H9 (cell line): ENCODE data around the gene SLC34A1. TPM values are rescaled to one million over a fixed set of nuclear protein-coding genes. Genes with fewer than 3 reads are reported as not detected.

Experiments used
- DNase-seq: peaks from one replicate; pipeline ENCODE4 v3.0.0-alpha.2; 2017
- H2AFZ ChIP-seq: one replicate; pipeline ENCODE4 v1.6.1; 2013; ENCODE audit warnings: mild to moderate bottlenecking, low read length, control low read depth, moderate library complexity
- H2AK5ac ChIP-seq: 2 replicates; pipeline ENCODE4 v1.6.1; 2013; ENCODE audit warnings: low read length, control low read depth, mixed read lengths; ENCODE audit not compliant: insufficient read length
- H2BK120ac ChIP-seq: one replicate; pipeline ENCODE4 v1.6.1; 2013; ENCODE audit warnings: low read depth, mild to moderate bottlenecking, low read length, control low read depth, inconsistent platforms; ENCODE audit not compliant: poor library complexity, severe bottlenecking
- H2BK12ac ChIP-seq: 2 replicates; pipeline ENCODE4 v1.6.1; 2013; ENCODE audit warnings: low read length, control low read depth, mixed read lengths, low read depth; ENCODE audit not compliant: insufficient read length
- H2BK15ac ChIP-seq: 2 replicates; pipeline ENCODE4 v1.6.1; 2013; ENCODE audit warnings: low read depth, low read length, control low read depth
- H2BK20ac ChIP-seq: one replicate; pipeline ENCODE4 v1.6.1; 2013; ENCODE audit warnings: low read depth, mild to moderate bottlenecking, low read length, control low read depth, inconsistent platforms; ENCODE audit not compliant: poor library complexity, severe bottlenecking
- H2BK5ac ChIP-seq: 2 replicates; pipeline ENCODE4 v1.6.1; 2013; ENCODE audit warnings: low read length, control low read depth, mixed read lengths; ENCODE audit not compliant: insufficient read length
- H3K14ac ChIP-seq: 2 replicates; pipeline ENCODE4 v1.6.1; 2013; ENCODE audit warnings: low read length, control low read depth; ENCODE audit not compliant: insufficient read depth
- H3K18ac ChIP-seq: 2 replicates; pipeline ENCODE4 v1.6.1; 2013; ENCODE audit warnings: low read depth, mild to moderate bottlenecking, mixed read lengths, low read length, control low read depth; ENCODE audit not compliant: insufficient read length
- H3K23ac ChIP-seq: 2 replicates; pipeline ENCODE4 v1.6.1; 2013; ENCODE audit warnings: low read length, control low read depth, mixed read lengths, low read depth; ENCODE audit not compliant: insufficient read length
- H3K23me2 ChIP-seq: 2 replicates; pipeline ENCODE4 v1.6.1; 2013; ENCODE audit warnings: low read depth, mild to moderate bottlenecking, mixed read lengths, low read length, control low read depth; ENCODE audit not compliant: insufficient read length, poor library complexity, severe bottlenecking
- H3K27ac ChIP-seq: 2 replicates; pipeline ENCODE4 v1.5.1; 2013; ENCODE audit warnings: low read length, control low read depth, mixed read lengths, low read depth; ENCODE audit not compliant: insufficient read length
- H3K27me3 ChIP-seq: 2 replicates; pipeline ENCODE4 v1.6.1; 2013; ENCODE audit warnings: low read length, control low read depth, inconsistent platforms; ENCODE audit not compliant: insufficient read depth
- H3K4ac ChIP-seq: 2 replicates; pipeline ENCODE4 v1.6.1; 2013; ENCODE audit warnings: low read depth, mild to moderate bottlenecking, control low read depth, inconsistent platforms, low read length, moderate library complexity
- H3K4me1 ChIP-seq: 2 replicates; pipeline ENCODE4 v1.6.1; 2013; ENCODE audit warnings: low read length, control low read depth, inconsistent platforms; ENCODE audit not compliant: insufficient read depth
- H3K4me2 ChIP-seq: 2 replicates; pipeline ENCODE4 v1.6.1; 2013; ENCODE audit warnings: low read length, control low read depth, mixed read lengths; ENCODE audit not compliant: insufficient read length, insufficient read depth
- H3K56ac ChIP-seq: 2 replicates; pipeline ENCODE4 v1.6.1; 2013; ENCODE audit warnings: low read depth, mild to moderate bottlenecking, mixed read lengths, low read length, control low read depth; ENCODE audit not compliant: insufficient read length
- H3K79me1 ChIP-seq: 2 replicates; pipeline ENCODE4 v1.6.1; 2013; ENCODE audit warnings: low read depth, mild to moderate bottlenecking, moderate library complexity, low read length, control low read depth, inconsistent platforms; ENCODE audit not compliant: insufficient read depth, poor library complexity, severe bottlenecking
- H3K79me2 ChIP-seq: 2 replicates; pipeline ENCODE4 v1.6.1; 2013; ENCODE audit warnings: low read length, control low read depth, inconsistent platforms; ENCODE audit not compliant: insufficient read depth
- H3K9ac ChIP-seq: 2 replicates; pipeline ENCODE4 v1.6.1; 2013; ENCODE audit warnings: low read length, control low read depth, mixed read lengths; ENCODE audit not compliant: insufficient read length; ENCODE audit errors: extremely low read depth
- H3K9me3 ChIP-seq: one replicate; pipeline ENCODE4 v1.6.1; 2013; ENCODE audit warnings: low read depth, low read length, inconsistent platforms; ENCODE audit not compliant: control insufficient read depth
- H3T11ph ChIP-seq: one replicate; pipeline ENCODE4 v1.6.1; 2013; ENCODE audit warnings: mild to moderate bottlenecking, low read length, control low read depth, inconsistent platforms
- H4K20me1 ChIP-seq: one replicate; pipeline ENCODE4 v1.6.1; 2013; ENCODE audit not compliant: control insufficient read depth, insufficient read length, insufficient read depth
- H4K5ac ChIP-seq: 2 replicates; pipeline ENCODE4 v1.6.1; 2013; ENCODE audit warnings: low read depth, mild to moderate bottlenecking, mixed read lengths, low read length, control low read depth; ENCODE audit not compliant: insufficient read length
- H4K8ac ChIP-seq: replicated peaks from 2 replicates; pipeline ENCODE4 v1.6.1; 2013; ENCODE audit warnings: low read length, control low read depth, mixed read lengths, low read depth; ENCODE audit not compliant: insufficient read length
- H4K91ac ChIP-seq: 2 replicates; pipeline ENCODE4 v1.6.1; 2013; ENCODE audit warnings: low read depth, mild to moderate bottlenecking, moderate library complexity, mixed read lengths, low read length, control low read depth; ENCODE audit not compliant: insufficient read length
- H3K27ac Mint-ChIP-seq, 3 experiments: 2 replicates in 2 of 3; 3 replicates in 1 of 3; pipeline ENCODE4 v1.8.0; 2020 to 2021; ENCODE audit warnings: mixed read lengths in 3 of 3, mild to moderate bottlenecking in 1 of 3, moderate library complexity in 1 of 3
- H3K27me3 Mint-ChIP-seq: 2 replicates; pipeline ENCODE4 v1.8.0; 2021; ENCODE audit warnings: low read depth, mild to moderate bottlenecking, moderate library complexity, mixed read lengths
- H3K36me3 Mint-ChIP-seq, 3 experiments: 2 replicates in 2 of 3; 3 replicates in 1 of 3; pipeline ENCODE4 v1.8.0; 2020 to 2021; ENCODE audit warnings: low read depth in 3 of 3, mixed read lengths in 3 of 3; ENCODE audit not compliant: insufficient read depth in 1 of 3
- H3K4me1 Mint-ChIP-seq, 2 experiments: 2 replicates each; pipeline ENCODE4 v1.8.0; 2020; ENCODE audit warnings: mixed read lengths in 2 of 2
- H3K4me3 Mint-ChIP-seq, 2 experiments: 2 replicates in 1 of 2; 3 replicates in 1 of 2; pipeline ENCODE4 v1.8.0; 2020 to 2021; ENCODE audit warnings: mild to moderate bottlenecking in 2 of 2, mixed read lengths in 2 of 2, moderate library complexity in 1 of 2
- H3K9me3 Mint-ChIP-seq, 2 experiments: 2 replicates in 1 of 2; 3 replicates in 1 of 2; pipeline ENCODE4 v1.8.0; 2020; ENCODE audit warnings: mild to moderate bottlenecking in 2 of 2, mixed read lengths in 2 of 2, moderate library complexity in 1 of 2
- WGBS: extraction: QIAGEN DNeasy Blood & Tissue Kit; methylation state at CpG from one replicate; pipeline ENCODE4 v1.1.7; 2013; ENCODE audit warnings: missing lambda C conversion rate, low lambda C conversion rate, mixed read lengths; ENCODE audit not compliant: insufficient read length; ENCODE audit errors: extremely low coverage; 5-methylcytosine and 5-hydroxymethylcytosine counted together
- total RNA-seq: library from RNA; stranded (reverse); gene quantifications from 2 replicates; pipeline ENCODE4 v1.2.1, GENCODE V29; 2021
- TF ChIP-seq, protein P1 (sequence below): fragments of 200-600 bp; sonication (generic); conservative IDR thresholded peaks from 3 replicates; pipeline ENCODE4 v1.8.0; 2021; ENCODE audit warnings: antibody characterized with exemption, mild to moderate bottlenecking

The SLC34A1 gene
- total RNA-seq, 1 experiment from 2014 or later: not detected

DNA sequence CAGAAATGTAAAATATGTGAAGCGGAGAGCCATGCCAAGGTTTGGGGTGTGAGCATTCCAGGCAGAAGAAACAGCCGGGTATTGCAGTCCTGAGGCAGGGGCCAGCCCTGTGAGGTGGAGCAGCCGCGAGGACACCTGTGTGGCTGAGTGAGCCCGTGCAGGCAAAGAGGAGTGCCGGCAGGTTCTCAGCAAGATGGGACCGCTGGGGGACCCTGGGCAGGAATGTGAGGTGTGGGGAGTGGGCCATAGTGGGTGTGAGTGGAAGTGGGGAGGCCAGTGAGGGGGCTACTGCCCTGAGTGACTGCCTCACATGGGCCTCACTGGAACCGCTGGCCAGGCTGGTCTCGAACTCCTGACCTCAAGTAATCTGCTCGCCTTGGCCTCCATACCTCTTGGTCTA, 54.2 kb downstream of the SLC34A1 start:
- Histone ChIP-seq H3K23me2 (no peaks in the 10 kb centered on the region), H4K8ac (no peak overlapping the region), H2AFZ (no peak overlapping the region), H3K56ac (no peak overlapping the region), H3K9ac (no peak overlapping the region), H2BK20ac (no peak overlapping the region), H3T11ph (no peak overlapping the region), H3K4ac (no peak overlapping the region), H3K4me1 (no peaks in the 10 kb centered on the region), H2BK15ac (no peak overlapping the region), H4K91ac (no peak overlapping the region), H3K27me3 (no peaks in the 10 kb centered on the region), H4K5ac (no peak overlapping the region), H3K18ac (no peak overlapping the region), H2BK120ac (no peak overlapping the region), H3K79me1 (no peaks in the 10 kb centered on the region), H3K27ac (no peak overlapping the region), H3K23ac (no peak overlapping the region), H3K14ac (no peak overlapping the region), H2BK12ac (no peak overlapping the region), H3K79me2 (no peaks in the 10 kb centered on the region), H4K20me1 (no peaks in the 10 kb centered on the region), H3K9me3 (no peaks in the 10 kb centered on the region), H3K4me2 (no peak overlapping the region), H2BK5ac (no peak overlapping the region), H2AK5ac (no peak overlapping the region)
- WGBS: no CpG with 5 or more reads among the region's 10 CpGs
- H3K4me1 Mint-ChIP-seq: peaks cover 14 to 25% of the 10 kb centered on the region in 2 experiments
- DNase-seq: no peak
- TF ChIP-seq, protein P1, sequence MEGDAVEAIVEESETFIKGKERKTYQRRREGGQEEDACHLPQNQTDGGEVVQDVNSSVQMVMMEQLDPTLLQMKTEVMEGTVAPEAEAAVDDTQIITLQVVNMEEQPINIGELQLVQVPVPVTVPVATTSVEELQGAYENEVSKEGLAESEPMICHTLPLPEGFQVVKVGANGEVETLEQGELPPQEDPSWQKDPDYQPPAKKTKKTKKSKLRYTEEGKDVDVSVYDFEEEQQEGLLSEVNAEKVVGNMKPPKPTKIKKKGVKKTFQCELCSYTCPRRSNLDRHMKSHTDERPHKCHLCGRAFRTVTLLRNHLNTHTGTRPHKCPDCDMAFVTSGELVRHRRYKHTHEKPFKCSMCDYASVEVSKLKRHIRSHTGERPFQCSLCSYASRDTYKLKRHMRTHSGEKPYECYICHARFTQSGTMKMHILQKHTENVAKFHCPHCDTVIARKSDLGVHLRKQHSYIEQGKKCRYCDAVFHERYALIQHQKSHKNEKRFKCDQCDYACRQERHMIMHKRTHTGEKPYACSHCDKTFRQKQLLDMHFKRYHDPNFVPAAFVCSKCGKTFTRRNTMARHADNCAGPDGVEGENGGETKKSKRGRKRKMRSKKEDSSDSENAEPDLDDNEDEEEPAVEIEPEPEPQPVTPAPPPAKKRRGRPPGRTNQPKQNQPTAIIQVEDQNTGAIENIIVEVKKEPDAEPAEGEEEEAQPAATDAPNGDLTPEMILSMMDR: no peak
- H3K27me3 Mint-ChIP-seq: peaks cover 3% of the 10 kb centered on the region
- H3K27ac Mint-ChIP-seq: peak overlapping the region in 1 of 3 experiments; percentile 14; a peak in 2 of 7 replicates
- no peak overlapping the region; a peak in 1 of 5 replicates for H3K4me3 Mint-ChIP-seq
- peaks cover 24 to 72% (median 61%) of the 10 kb centered on the region in 3 experiments for H3K36me3 Mint-ChIP-seq
- peaks cover 0 to 3% of the 10 kb centered on the region in 2 experiments; a peak in 1 of 5 replicates for H3K9me3 Mint-ChIP-seq
